Measurements from ENCODE around the gene ANKH.

- TF ChIP-seq ZNF274 (IDR thresholded peaks at IDR 0.05; ENCODE audit: low read depth, low read length) = no peak
- no peak for TF ChIP-seq SUZ12 (IDR thresholded peaks at IDR 0.05; ENCODE audit: extremely low read depth, insufficient read depth, insufficient read length)
- TF ChIP-seq YY1 (IDR thresholded peaks at IDR 0.05; ENCODE audit: insufficient read depth, insufficient read length) = no peak
These were observed 9.1 kb upstream of the ANKH start for GRCh38 chr5:14880688-14881087.
